AG10803 (cell line): ENCODE results near the gene NUBP1.
"Not testable (repeated sequence)": the region's sequence is repeated elsewhere in the genome, so short reads cannot be mapped to it uniquely, and the experiment has no call there.

ENCODE experiments used
- DNase-seq: peaks from one replicate; pipeline ENCODE4 v3.0.0; 2010; ENCODE audit warnings: low read depth
- H3K4me3 ChIP-seq: 2 replicates; pipeline ENCODE4 v1.5.1; 2011; ENCODE audit warnings: mild to moderate bottlenecking, low read length, control low read depth
- CTCF ChIP-seq: conservative IDR thresholded peaks from 2 replicates; pipeline ENCODE4 v1.5.1; 2011; ENCODE audit warnings: mild to moderate bottlenecking, low read length, control low read depth, inconsistent platforms

The NUBP1 gene

GRCh38 chr16:10782628-10783027 is 39.0 kb downstream of the NUBP1 start:
- no peak for DNase-seq
- TF ChIP-seq CTCF: no peak
- H3K4me3 ChIP-seq: no peak overlapping the region

- DNase-seq: no peak
Observed at GRCh38 chr16:10787304-10787703, 43.7 kb downstream of the NUBP1 start.

GRCh38 chr16:10788630-10789029 is 45.0 kb downstream of the NUBP1 start:
- not testable (repeated sequence) for DNase-seq, H3K4me3 ChIP-seq

More at GRCh38 chr16:10787304-10787703, 43.7 kb downstream of the NUBP1 start:
- TF ChIP-seq CTCF: no peak
- no peak overlapping the region for H3K4me3 ChIP-seq

- DNase-seq: no peak
- TF ChIP-seq CTCF: no peak
- no peak overlapping the region for H3K4me3 ChIP-seq
Observed at GRCh38 chr16:10791048-10791447, 47.4 kb downstream of the NUBP1 start.

GRCh38 chr16:10799736-10800135 is 56.1 kb downstream of the NUBP1 start:
- no peak for DNase-seq
- TF ChIP-seq CTCF: no peak
- no peak overlapping the region for H3K4me3 ChIP-seq

GRCh38 chr16:10805334-10805733 is 61.7 kb downstream of the NUBP1 start:
- no peak for DNase-seq

GRCh38 chr16:10806698-10807097 is 63.1 kb downstream of the NUBP1 start:
- no peak overlapping the region for H3K4me3 ChIP-seq
- DNase-seq: no peak
- TF ChIP-seq CTCF: no peak

More at GRCh38 chr16:10805334-10805733, 61.7 kb downstream of the NUBP1 start:
- no peak for TF ChIP-seq CTCF
- no peak overlapping the region for H3K4me3 ChIP-seq

- DNase-seq: no peak
- no peak overlapping the region for H3K4me3 ChIP-seq
- no peak for TF ChIP-seq CTCF
Observed at GRCh38 chr16:10808218-10808617, 64.6 kb downstream of the NUBP1 start.
